ENCODE results near the gene RPUSD1. TPM values are rescaled to one million over a fixed set of nuclear protein-coding genes. Genes with fewer than 3 reads are reported as not detected.

The RPUSD1 gene
- total and polyA plus RNA-seq, 2 of the 13 experiments (the other 11 are each of a cell fraction or from before 2014, with no cell fraction given), result 13.1 to 26.2 TPM

DNA sequence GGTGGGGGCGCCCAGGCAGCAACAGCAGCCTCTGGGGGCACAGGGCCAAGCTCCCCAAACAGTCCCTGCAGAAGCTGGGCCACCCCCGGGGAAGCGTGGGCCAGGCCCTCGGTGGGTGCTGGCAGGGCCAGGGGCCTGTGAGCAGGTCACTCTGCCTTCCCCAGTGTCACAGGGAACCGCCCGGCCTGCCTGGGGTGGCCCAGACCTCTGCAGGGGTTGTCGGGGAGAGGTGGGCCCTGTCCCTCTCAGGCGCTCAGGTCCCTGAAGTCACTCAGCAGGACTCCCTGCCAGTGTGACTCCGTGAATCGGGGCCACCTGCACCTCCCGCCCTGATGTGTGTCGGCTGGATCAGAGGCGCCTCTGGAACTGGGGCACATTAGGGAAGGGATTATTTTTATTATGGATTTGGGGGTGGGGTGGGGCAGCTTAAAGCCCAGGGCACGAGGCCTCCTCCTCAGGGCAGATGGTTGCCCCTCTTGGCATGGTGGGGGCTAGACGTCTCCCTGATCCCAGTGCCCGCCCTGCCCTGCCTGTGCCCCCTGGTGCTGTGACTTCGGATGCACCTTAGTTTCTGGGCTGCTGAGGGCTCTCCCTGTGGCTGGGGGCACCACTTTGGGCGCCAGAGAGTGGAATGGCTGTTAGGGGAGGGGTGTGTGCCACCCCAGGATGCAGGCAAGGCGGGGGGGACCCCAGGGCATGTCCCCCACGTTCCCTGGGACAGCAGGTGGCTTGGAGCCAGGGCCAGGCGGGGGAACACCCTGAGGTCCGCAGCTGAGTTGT lies 13.6 kb upstream of the RPUSD1 start:
- intact Hi-C loops (cut with micrococcal nuclease; ENCODE audit: unreplicated experiment) (no loop called here), in situ Hi-C loops (cut with HindIII; ENCODE audit: extremely low pct_ligation_motif_present, low pct_unique_long_range_greater_than_20kb) (loop anchor here (25.0 kb wide), 1 partner anchor 411 kb away; no protein-coding TSS in a partner anchor)
- H3K79me2 ChIP-seq (ENCODE audit: insufficient read depth, low read length), result no peaks in the 10 kb centered on the region
- FAIRE-seq (no peak), DNase-seq (ENCODE audit: low spot score) (no peak), ATAC-seq (peak; percentile 4)
- H3K9ac ChIP-seq (ENCODE audit: insufficient read depth, low read depth, low read length), result no peak overlapping the region
- H3K27me3 ChIP-seq (ENCODE audit: control insufficient read depth in 1 of 2, insufficient read depth in 2 of 2, low read length in 2 of 2), result peaks cover 28 to 54% of the 10 kb centered on the region in 2 experiments
- no peak for TF ChIP-seq SUZ12 (IDR thresholded peaks at IDR 0.05; ENCODE audit: low read depth, low read length)
- peak; percentile 69 for TF ChIP-seq AGO1 (IDR thresholded peaks at IDR 0.05; ENCODE audit: low read depth, low read length, poor library complexity, severe bottlenecking)
- no peak for TF ChIP-seq RFXAP (CRISPR knock-in tag; IDR thresholded peaks at IDR 0.05; ENCODE audit: borderline replicate concordance)
- no peak for TF ChIP-seq HNRNPUL1 (IDR thresholded peaks at IDR 0.05; ENCODE audit: low read depth, low read length)
- 0 out of 2 replicates have a peak, but pooled peaks have one; percentile 26 for TF ChIP-seq FOXO4 (CRISPR knock-in tag; conservative IDR thresholded peaks at IDR 0.05)
- H3K4me3 ChIP-seq (replicated peaks in 1 of 3; ENCODE audit: insufficient read depth in 1 of 3, low read depth in 2 of 3, low read length in 3 of 3), result no peak overlapping the region
- no TSS peak for BruUV-seq (replicated peaks)
- H3K27ac ChIP-seq (ENCODE audit: extremely low read length, insufficient read depth, low read length), result no peak overlapping the region
- no peaks in the 10 kb centered on the region for H3K9me3 ChIP-seq (ENCODE audit: low read length)
- no peak overlapping the region for H3K4me2 ChIP-seq (ENCODE audit: low read depth, low read length)
- ChIA-PET CTCF (ENCODE audit: low intra/inter-chr PET ratio, low total read pairs) (no interaction called here), POLR2A (no interaction called here)
- H3K36me3 ChIP-seq (replicated peaks in 1 of 2; ENCODE audit: control insufficient read depth in 1 of 2, insufficient read depth in 2 of 2, low read length in 2 of 2), result 0 out of 5 replicates have a peak, but pooled peaks cover 0 to under 1% of the 10 kb centered on the region in 2 experiments
- H3K4me1 ChIP-seq (ENCODE audit: insufficient read depth, low read length), result no peaks in the 10 kb centered on the region
- WGBS (ENCODE audit: low lambda C conversion rate), result 43% methylated on average over 4 of the region's 22 CpGs
- no peaks in the 10 kb centered on the region for H4K20me1 ChIP-seq (ENCODE audit: insufficient read depth, low read length)
- no peak overlapping the region for H2AFZ ChIP-seq (ENCODE audit: low read length)
